Chondrocyte (in vitro differentiated cells): ENCODE measurements around the gene TTLL10. TPM values are rescaled to one million over a fixed set of nuclear protein-coding genes. Genes with fewer than 3 reads are reported as not detected.

Experiments used
- DNase-seq: peaks from one replicate; pipeline ENCODE4 v3.0.0; 2021; ENCODE audit warnings: mixed read lengths, low spot score
- H3K27ac Mint-ChIP-seq: one replicate; pipeline ENCODE4 v1.8.0; 2021; ENCODE audit warnings: mild to moderate bottlenecking, moderate library complexity, mixed read lengths; ENCODE audit not compliant: unreplicated experiment
- H3K27me3 Mint-ChIP-seq: 2 replicates; pipeline ENCODE4 v1.8.0; 2021; ENCODE audit warnings: low read depth, mixed read lengths
- H3K36me3 Mint-ChIP-seq: 2 replicates; pipeline ENCODE4 v1.8.0; 2021; ENCODE audit warnings: low read depth, mixed read lengths
- H3K4me1 Mint-ChIP-seq: 2 replicates; pipeline ENCODE4 v1.8.0; 2021; ENCODE audit warnings: low read depth, mild to moderate bottlenecking, mixed read lengths
- H3K4me3 Mint-ChIP-seq: one replicate; pipeline ENCODE4 v1.8.0; 2021; ENCODE audit warnings: mild to moderate bottlenecking, moderate library complexity, mixed read lengths; ENCODE audit not compliant: unreplicated experiment
- H3K9me3 Mint-ChIP-seq: 2 replicates; pipeline ENCODE4 v1.8.0; 2021; ENCODE audit warnings: low read depth, mixed read lengths
- CTCF ChIP-seq: fragments of 200-600 bp; sonication (generic); IDR thresholded peaks from 2 replicates; pipeline ENCODE4 v1.5.0; 2021; ENCODE audit warnings: antibody characterized with exemption, mild to moderate bottlenecking, moderate library complexity
- total RNA-seq: library from RNA; stranded (reverse); gene quantifications from 3 replicates; pipeline ENCODE4 v1.2.1, GENCODE V29; 2021

The TTLL10 gene
- total RNA-seq, 1 donor from 2014 or later, result not detected

GRCh38 chr1:1128454-1129139 lies 45.1 kb upstream of the TTLL10 start:
- Mint-ChIP-seq H3K4me3 (no peak overlapping the region), H3K27me3 (peaks cover 6% of the 10 kb centered on the region), H3K36me3 (no peaks in the 10 kb centered on the region), H3K27ac (no peak overlapping the region), H3K4me1 (no peaks in the 10 kb centered on the region), H3K9me3 (no peaks in the 10 kb centered on the region)
- no peak for DNase-seq
- TF ChIP-seq CTCF, result no peak

GRCh38 chr1:1129381-1129821 lies 44.3 kb upstream of the TTLL10 start:
- DNase-seq, result no peak
- H3K4me3 Mint-ChIP-seq, result no peak overlapping the region
- H3K36me3 Mint-ChIP-seq, result no peaks in the 10 kb centered on the region
- TF ChIP-seq CTCF, result no peak
- no peaks in the 10 kb centered on the region for H3K4me1 Mint-ChIP-seq
- no peaks in the 10 kb centered on the region for H3K9me3 Mint-ChIP-seq
- peaks cover 6% of the 10 kb centered on the region for H3K27me3 Mint-ChIP-seq
- no peak overlapping the region for H3K27ac Mint-ChIP-seq

GRCh38 chr1:1130206-1131120 lies 43.2 kb upstream of the TTLL10 start:
- Mint-ChIP-seq H3K27ac (no peak overlapping the region), H3K27me3 (peaks cover 6% of the 10 kb centered on the region), H3K36me3 (no peaks in the 10 kb centered on the region)

GRCh38 chr1:1132042-1132950 lies 41.4 kb upstream of the TTLL10 start:
- Mint-ChIP-seq H3K9me3 (no peaks in the 10 kb centered on the region), H3K27ac (no peak overlapping the region), H3K4me3 (no peak overlapping the region), H3K27me3 (peaks cover 6% of the 10 kb centered on the region), H3K36me3 (no peaks in the 10 kb centered on the region), H3K4me1 (no peaks in the 10 kb centered on the region)
- DNase-seq, result no peak
- TF ChIP-seq CTCF, result no peak

More at GRCh38 chr1:1130206-1131120, 43.2 kb upstream of the TTLL10 start:
- no peak for DNase-seq
- Mint-ChIP-seq H3K4me1 (no peaks in the 10 kb centered on the region), H3K9me3 (no peaks in the 10 kb centered on the region), H3K4me3 (no peak overlapping the region)
- no peak for TF ChIP-seq CTCF
